MCF 10A (cell line): ENCODE measurements around the gene PPP2R5E. TPM values are rescaled to one million over a fixed set of nuclear protein-coding genes. Genes with fewer than 3 reads are reported as not detected.
"Not testable (repeated sequence)": the region's sequence is repeated elsewhere in the genome, so short reads cannot be mapped to it uniquely, and the experiment has no call there.

Experiments used
- BruUV-seq: library from RNA; stranded (reverse); fragments of 400-500 nt; replicated peaks from 2 replicates; lab custom pipeline; 2021; lab: Mats Ljungman, UMichigan
- CTCF ChIA-PET: fragments of 300-600 bp; sonication (Branson Sonifier 250); formaldehyde crosslinking; extraction: SDS; loops from one replicate; lab custom pipeline; 2021; ENCODE audit warnings: antibody characterized with exemption, inconsistent platforms; lab: Yijun Ruan, JAX
- POLR2A ChIA-PET: fragments of 300-600, 350-650 bp; sonication (Branson Sonifier 250); formaldehyde crosslinking; extraction: SDS; loops from one replicate; lab custom pipeline; 2020; ENCODE audit warnings: antibody characterized with exemption, inconsistent platforms; lab: Yijun Ruan, JAX
- DNase-seq: peaks from one replicate; pipeline ENCODE4 v3.0.0-alpha.2; 2018; ENCODE audit not compliant: unreplicated experiment
- H3K27ac Mint-ChIP-seq: one replicate; pipeline ENCODE4 v1.8.0; 2022; ENCODE audit warnings: mild to moderate bottlenecking, low read depth, mixed read lengths; ENCODE audit not compliant: unreplicated experiment
- H3K27me3 Mint-ChIP-seq: one replicate; pipeline ENCODE4 v1.8.0; 2022; ENCODE audit warnings: mixed read lengths; ENCODE audit not compliant: insufficient read depth, unreplicated experiment
- H3K36me3 Mint-ChIP-seq: one replicate; pipeline ENCODE4 v1.8.0; 2022; ENCODE audit warnings: mild to moderate bottlenecking, moderate library complexity, mixed read lengths; ENCODE audit not compliant: insufficient read depth, unreplicated experiment
- H3K4me1 Mint-ChIP-seq: one replicate; pipeline ENCODE4 v1.8.0; 2022; ENCODE audit warnings: mixed read lengths; ENCODE audit not compliant: insufficient read depth, unreplicated experiment
- H3K4me3 Mint-ChIP-seq: one replicate; pipeline ENCODE4 v1.8.0; 2022; ENCODE audit warnings: mild to moderate bottlenecking, moderate library complexity, mixed read lengths; ENCODE audit not compliant: unreplicated experiment
- H3K9me3 Mint-ChIP-seq: one replicate; pipeline ENCODE4 v1.8.0; 2022; ENCODE audit warnings: mixed read lengths; ENCODE audit not compliant: unreplicated experiment
- CTCF ChIP-seq: fragments of 200-600 bp; IDR thresholded peaks from one replicate; pipeline ENCODE4 v1.8.0; 2022; ENCODE audit warnings: antibody characterized with exemption, mild to moderate bottlenecking; ENCODE audit not compliant: unreplicated experiment
- intact Hi-C: fragments of 100-400 bp; cut with micrococcal nuclease; formaldehyde crosslinking; loops from 2 replicates; pipeline ENCODE4 v1.14.1; 2022
- total RNA-seq: library from RNA; stranded (reverse); gene quantifications from 2 replicates; pipeline ENCODE4 v1.2.3, GENCODE V29; 2022

Gene PPP2R5E
- total RNA-seq, 1 experiment from 2014 or later = 49.7 TPM

- H3K27me3 Mint-ChIP-seq = no peaks in the 10 kb centered on the region
- POLR2A ChIA-PET = interaction anchor here (1.0 kb wide), 1 partner anchor 15 kb away, joined by 3 read pairs; no protein-coding TSS in a partner anchor
- H3K36me3 Mint-ChIP-seq = peaks cover 16% of the 10 kb centered on the region
- no peak overlapping the region for H3K27ac Mint-ChIP-seq
- no peaks in the 10 kb centered on the region for H3K9me3 Mint-ChIP-seq
- intact Hi-C loops = no loop called here
- no peak overlapping the region for H3K4me3 Mint-ChIP-seq
- DNase-seq = no peak
- BruUV-seq = no TSS peak
- TF ChIP-seq CTCF = no peak
- CTCF ChIA-PET = interaction anchor here (0.7 kb wide), 1 partner anchor 147 kb away, joined by 3 read pairs; no protein-coding TSS in a partner anchor
- H3K4me1 Mint-ChIP-seq = peaks cover 8% of the 10 kb centered on the region
These were observed 19.3 kb downstream of the PPP2R5E start for GRCh38 chr14:63523735-63524426.

GRCh38 chr14:63522511-63522910 lies 20.7 kb downstream of the PPP2R5E start:
- H3K4me3 Mint-ChIP-seq, H3K27me3 Mint-ChIP-seq, CTCF ChIA-PET, H3K4me1 Mint-ChIP-seq, H3K9me3 Mint-ChIP-seq, intact Hi-C loops, POLR2A ChIA-PET, BruUV-seq, H3K27ac Mint-ChIP-seq, H3K36me3 Mint-ChIP-seq, DNase-seq: not testable (repeated sequence)

GRCh38 chr14:63517354-63517753 lies 25.8 kb downstream of the PPP2R5E start:
- Mint-ChIP-seq H3K9me3 (no peaks in the 10 kb centered on the region), H3K4me1 (no peaks in the 10 kb centered on the region), H3K36me3 (peaks cover 17% of the 10 kb centered on the region), H3K27ac (no peak overlapping the region), H3K4me3 (no peak overlapping the region), H3K27me3 (no peaks in the 10 kb centered on the region)
- DNase-seq = no peak
- CTCF ChIA-PET = no interaction called here
- BruUV-seq = no TSS peak
- intact Hi-C loops = no loop called here
- POLR2A ChIA-PET = interaction anchor here (1.1 kb wide), 1 partner anchor 24 kb away, joined by 4 read pairs; no protein-coding TSS in a partner anchor
- no peak for TF ChIP-seq CTCF

- H3K27me3 Mint-ChIP-seq = no peaks in the 10 kb centered on the region
- intact Hi-C loops = no loop called here
- H3K36me3 Mint-ChIP-seq = peaks cover 13% of the 10 kb centered on the region
- BruUV-seq = no TSS peak
- no peak overlapping the region for H3K4me3 Mint-ChIP-seq
- POLR2A ChIA-PET = interaction anchor here (0.6 to 1.1 kb wide), 3 partner anchors 28 to 105 kb away, joined by 3 to 5 read pairs (median 3); partner anchors contain the start of gene PPP2R5E
- no peaks in the 10 kb centered on the region for H3K4me1 Mint-ChIP-seq
- CTCF ChIA-PET = no interaction called here
- TF ChIP-seq CTCF = no peak
- no peak overlapping the region for H3K27ac Mint-ChIP-seq
- no peaks in the 10 kb centered on the region for H3K9me3 Mint-ChIP-seq
- DNase-seq = no peak
These were observed 27.9 kb downstream of the PPP2R5E start for GRCh38 chr14:63515240-63515639.
